Transverse colon (tissue), 4 donors: Measurements from ENCODE around the gene SLC12A7. TPM values are rescaled to one million over a fixed set of nuclear protein-coding genes. Genes with fewer than 3 reads are reported as not detected.
"Not testable (repeated sequence)": the region's sequence is repeated elsewhere in the genome, so short reads cannot be mapped to it uniquely, and the experiment has no call there.

ENCODE experiments used
- DNase-seq: peaks from one replicate; pipeline ENCODE4 v3.0.0-alpha.2; 2019
- H3K27ac ChIP-seq, 4 donors: fragments of 200-600 bp; sonication (generic); 2 replicates each; pipeline ENCODE4 v1.5.1; 2016 to 2018; ENCODE audit warnings: inconsistent platforms in 4 of 4
- H3K27me3 ChIP-seq: fragments of 200-600 bp; sonication (generic); 2 replicates; pipeline ENCODE4 v1.5.1; 2017; ENCODE audit warnings: inconsistent platforms
- H3K36me3 ChIP-seq, 4 donors: fragments of 200-600 bp; sonication (generic); 2 replicates each; pipeline ENCODE4 v1.5.1; 2017 to 2019; ENCODE audit warnings: inconsistent platforms in 4 of 4
- H3K4me1 ChIP-seq, 4 donors: fragments of 200-600 bp; sonication (generic); 2 replicates each; pipeline ENCODE4 v1.5.1; 2017 to 2020; ENCODE audit warnings: inconsistent platforms in 4 of 4
- H3K4me3 ChIP-seq, 4 donors: fragments of 200-600 bp; sonication (generic); 1 replicate in 1 of 4; 2 replicates in 3 of 4; pipeline versions ENCODE4 v1.5.1 to v1.6.1; 2017 to 2019; ENCODE audit warnings: inconsistent platforms in 4 of 4
- H3K9me3 ChIP-seq, 2 donors: fragments of 200-600 bp; sonication (generic); 2 replicates each; pipeline ENCODE4 v1.5.1; 2017 to 2019; ENCODE audit warnings: inconsistent platforms in 2 of 2
- EP300 ChIP-seq: sonication (generic); formaldehyde crosslinking; IDR thresholded peaks from one replicate; pipeline ENCODE4 v1.6.1; 2017; ENCODE audit warnings: antibody characterized with exemption, low read depth
- WGBS, 2 donors: methylation state at CpG; one replicate each; pipeline ENCODE4 v1.1.5; 2018; ENCODE audit warnings: low coverage in 1 of 2; 5-methylcytosine and 5-hydroxymethylcytosine counted together
- in situ Hi-C, 4 donors: fragments of 200-750 bp; cut with MboI; loops; one replicate each; pipeline versions ENCODE4 v1.15.0 to v1.15.1; 2017; ENCODE audit warnings: low sequenced_read_pairs in 3 of 4, low pct_ligation_motif_present in 1 of 4, low pct_unique_long_range_greater_than_20kb in 1 of 4
- intact Hi-C: fragments of 100-400 bp; cut with DNase I; formaldehyde crosslinking; loops from one replicate; pipeline ENCODE4 v1.15.1; 2023; ENCODE audit warnings: low total_unique reads
- small RNA-seq, 4 donors: library from RNA; depleted of rRNA; stranded (forward); fragments of <200 nt; gene quantifications; one replicate each; pipeline ENCODE3, GENCODE V24; 2016
- total RNA-seq, 4 donors: library from RNA; depleted of rRNA; stranded (reverse); fragments of >200 nt; gene quantifications; one replicate each; pipeline ENCODE4 v1.1.0, GENCODE V29; 2016

SLC12A7 gene
- total RNA-seq, 4 donors from 2014 or later = 60.7 to 144 (median 61.4) TPM

DNA sequence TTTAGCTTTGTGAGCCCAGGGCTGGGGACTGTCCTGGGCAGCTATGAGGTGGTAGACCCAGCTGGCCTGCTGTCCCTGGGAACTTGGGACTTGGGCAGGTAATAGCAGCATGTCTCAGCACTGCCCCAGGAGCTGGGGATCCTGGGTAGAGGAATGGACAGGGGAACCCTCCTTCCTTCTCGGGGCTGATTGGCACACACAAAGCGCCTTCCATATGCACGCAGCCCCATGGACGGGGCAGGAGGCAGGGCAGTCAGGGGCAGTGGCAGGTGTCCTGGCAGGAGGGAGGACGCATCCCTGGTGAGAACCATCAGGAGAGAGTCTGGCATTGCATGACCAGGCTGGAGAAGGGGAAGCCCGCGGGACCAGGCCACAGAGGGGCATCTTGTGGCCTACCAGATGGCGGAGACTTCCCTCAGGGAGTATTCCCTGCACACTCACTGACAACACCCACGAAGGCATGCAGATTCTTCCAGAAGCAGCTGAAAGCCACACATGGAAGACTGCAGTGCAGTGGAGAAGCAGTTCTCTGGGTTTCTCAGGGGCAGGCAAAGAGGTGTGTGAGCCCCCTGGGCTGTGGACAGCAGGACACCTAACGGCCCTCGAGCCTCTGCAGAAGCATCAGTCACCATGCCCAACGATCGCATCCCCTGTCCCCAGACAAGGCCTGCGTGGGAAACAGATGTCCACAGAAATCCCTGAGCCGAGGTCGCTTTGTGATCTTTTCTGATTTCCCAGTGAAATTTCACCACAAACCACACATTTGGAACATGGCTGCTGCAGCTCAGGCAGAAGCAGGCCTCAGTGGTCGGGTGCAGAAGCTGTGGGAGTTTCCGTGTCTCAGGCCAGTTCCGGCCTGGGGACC lies 110.2 kb downstream of the SLC12A7 start:
- Histone ChIP-seq H3K27ac (no peak overlapping the region), H3K27me3 (peaks cover 22% of the 10 kb centered on the region), H3K4me1 (peaks cover 0 to 26% (median 23%) of the 10 kb centered on the region in 4 donors), H3K4me3 (no peak overlapping the region), H3K9me3 (no peaks in the 10 kb centered on the region), H3K36me3 (no peaks in the 10 kb centered on the region)
- 82 to 88% methylated on average over 3 to 19 of the region's 19 CpGs for WGBS, 2 donors
- in situ Hi-C loops (loop anchor here in 1 of 4 donors (25.0 kb wide), 1 partner anchor 136 kb away; no protein-coding TSS in a partner anchor), intact Hi-C loops (no loop called here)
- DNase-seq = no peak
- no peak for TF ChIP-seq EP300

DNA sequence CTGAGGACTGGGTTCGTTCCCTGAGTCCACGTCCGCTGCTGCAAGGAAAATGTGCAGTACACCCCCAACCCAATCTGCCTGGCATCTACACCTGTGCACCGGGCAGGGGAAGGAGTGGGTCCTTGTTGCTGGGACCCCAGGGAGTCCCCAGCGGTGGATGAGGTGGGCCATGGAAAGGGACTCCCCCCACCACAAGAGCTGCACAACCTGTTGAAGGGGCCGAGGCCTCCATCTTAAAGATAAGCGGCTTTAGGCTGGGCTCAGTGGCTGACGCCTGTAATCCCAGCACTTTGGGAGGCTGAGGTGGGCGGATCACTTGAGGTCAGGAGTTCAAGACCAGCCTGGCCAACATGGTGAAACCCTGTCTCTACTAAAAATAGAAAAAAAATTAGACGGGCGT lies 111.0 kb downstream of the SLC12A7 start:
- H3K27ac ChIP-seq, H3K9me3 ChIP-seq, DNase-seq, H3K36me3 ChIP-seq, H3K4me3 ChIP-seq, intact Hi-C loops: not testable (repeated sequence)
- in situ Hi-C loops = loop anchor here in 1 of 4 donors (25.0 kb wide), 1 partner anchor 136 kb away; no protein-coding TSS in a partner anchor
- H3K4me1 ChIP-seq = peaks cover 0 to 26% (median 23%) of the 10 kb centered on the region in 4 donors
- peaks cover 13% of the 10 kb centered on the region for H3K27me3 ChIP-seq
- WGBS, 2 donors = 85% methylated on average over 11 of the region's 11 CpGs; no CpG with 5 or more reads in 1 of the 2 donors

Small RNAs within 50 kb of the gene (small RNA-seq; reads per million reads assigned to genes)
- gene MIR4635 = 0 reads per million in 4 donors

Other genes starting within 250 kb of the SLC12A7 start
- 10 to 100 TPM; 29.6 to 91.3 (median 37.9) TPM for gene BRD9, start 219.3 kb downstream of the SLC12A7 start, total RNA-seq
- 1 to 10 TPM in 2 of 4 donors, under 1 TPM in 1, not detected in 1; 0.41 to 4.1 (median 2.2) TPM for gene TRIP13, start 219.2 kb downstream of the SLC12A7 start, total RNA-seq
- under 1 TPM in 2 of 4 donors, not detected in 2; 0.41 to 0.80 TPM for gene NKD2, start 103.3 kb downstream of the SLC12A7 start, total RNA-seq
- 100 to 1,000 TPM in 1 of 4 donors, 10 to 100 TPM in 1, 1 to 10 TPM in 1, not detected in 1; 2.5 to 106 (median 69.5) TPM for gene SLC6A19, start 89.5 kb upstream of the SLC12A7 start, total RNA-seq
- not detected for gene SLC6A18, start 113.3 kb upstream of the SLC12A7 start, total RNA-seq
- not detected for gene TERT, start 183.0 kb upstream of the SLC12A7 start, total RNA-seq
- gene CLPTM1L, start 233.0 kb upstream of the SLC12A7 start, total RNA-seq = 100 to 1,000 TPM in 2 of 4 donors, 10 to 100 TPM in 2; 78.0 to 143 (median 104) TPM